Osteoblast (primary cell): ENCODE data around the gene GABBR2. TPM values are rescaled to one million over a fixed set of nuclear protein-coding genes. Genes with fewer than 3 reads are reported as not detected.

Experiments
- DNase-seq: peaks from one replicate; pipeline ENCODE4 v3.0.0; 2011; ENCODE audit warnings: low spot score, mixed read lengths; ENCODE audit not compliant: insufficient read length; ENCODE audit errors: missing footprints
- H2AFZ ChIP-seq: 2 replicates; pipeline ENCODE4 v1.6.0; 2011; ENCODE audit warnings: mild to moderate bottlenecking, low read length
- H3K27ac ChIP-seq: 2 replicates; pipeline ENCODE4 v1.5.1; 2011; ENCODE audit warnings: mild to moderate bottlenecking, low read depth, low read length, moderate library complexity
- H3K27me3 ChIP-seq: 2 replicates; pipeline ENCODE4 v1.6.0; 2012; ENCODE audit warnings: mild to moderate bottlenecking, control low read depth, inconsistent platforms, low read length, moderate library complexity; ENCODE audit not compliant: insufficient read depth
- H3K36me3 ChIP-seq: 2 replicates; pipeline ENCODE4 v1.5.1; 2011; ENCODE audit warnings: mild to moderate bottlenecking, low read length, control low read depth, moderate library complexity; ENCODE audit not compliant: insufficient read depth
- H3K4me1 ChIP-seq: 2 replicates; pipeline ENCODE4 v1.5.1; 2011; ENCODE audit warnings: mild to moderate bottlenecking, low read length, control low read depth, moderate library complexity; ENCODE audit not compliant: insufficient read depth
- H3K4me2 ChIP-seq: 2 replicates; pipeline ENCODE4 v1.6.0; 2011; ENCODE audit warnings: mild to moderate bottlenecking, low read length; ENCODE audit not compliant: insufficient read depth
- H3K4me3 ChIP-seq: fragments of 200-600 bp; sonication (generic); 3 replicates; pipeline ENCODE4 v1.5.1; 2012; ENCODE audit warnings: mild to moderate bottlenecking, low read length, inconsistent platforms; ENCODE audit not compliant: insufficient read depth
- H3K79me2 ChIP-seq: 2 replicates; pipeline ENCODE4 v1.6.0; 2012; ENCODE audit warnings: mild to moderate bottlenecking, low read length, control low read depth, inconsistent platforms; ENCODE audit not compliant: insufficient read depth
- H3K9me3 ChIP-seq: 2 replicates; pipeline ENCODE4 v1.5.1; 2011; ENCODE audit warnings: low read depth, low read length, control low read depth
- H4K20me1 ChIP-seq: 2 replicates; pipeline ENCODE4 v1.6.0; 2012; ENCODE audit warnings: mild to moderate bottlenecking, low read length, control low read depth; ENCODE audit not compliant: insufficient read depth
- total RNA-seq: library from RNA; depleted of rRNA; stranded (reverse); fragments of >200 nt; gene quantifications from 2 replicates; pipeline ENCODE4 v1.2.3, GENCODE V29; 2012
- TF ChIP-seq, protein P1 (sequence below): IDR thresholded peaks from 2 replicates; pipeline ENCODE4 v1.5.1; 2011; ENCODE audit warnings: mild to moderate bottlenecking, low read depth, low read length, moderate library complexity; ENCODE audit errors: extremely low read depth

The GABBR2 gene
- total RNA-seq, 1 donor: under 0.01 TPM

- TF ChIP-seq, protein P1, sequence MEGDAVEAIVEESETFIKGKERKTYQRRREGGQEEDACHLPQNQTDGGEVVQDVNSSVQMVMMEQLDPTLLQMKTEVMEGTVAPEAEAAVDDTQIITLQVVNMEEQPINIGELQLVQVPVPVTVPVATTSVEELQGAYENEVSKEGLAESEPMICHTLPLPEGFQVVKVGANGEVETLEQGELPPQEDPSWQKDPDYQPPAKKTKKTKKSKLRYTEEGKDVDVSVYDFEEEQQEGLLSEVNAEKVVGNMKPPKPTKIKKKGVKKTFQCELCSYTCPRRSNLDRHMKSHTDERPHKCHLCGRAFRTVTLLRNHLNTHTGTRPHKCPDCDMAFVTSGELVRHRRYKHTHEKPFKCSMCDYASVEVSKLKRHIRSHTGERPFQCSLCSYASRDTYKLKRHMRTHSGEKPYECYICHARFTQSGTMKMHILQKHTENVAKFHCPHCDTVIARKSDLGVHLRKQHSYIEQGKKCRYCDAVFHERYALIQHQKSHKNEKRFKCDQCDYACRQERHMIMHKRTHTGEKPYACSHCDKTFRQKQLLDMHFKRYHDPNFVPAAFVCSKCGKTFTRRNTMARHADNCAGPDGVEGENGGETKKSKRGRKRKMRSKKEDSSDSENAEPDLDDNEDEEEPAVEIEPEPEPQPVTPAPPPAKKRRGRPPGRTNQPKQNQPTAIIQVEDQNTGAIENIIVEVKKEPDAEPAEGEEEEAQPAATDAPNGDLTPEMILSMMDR: no peak
- Histone ChIP-seq H3K79me2 (no peaks in the 10 kb centered on the region), H3K36me3 (no peaks in the 10 kb centered on the region), H3K9me3 (peaks cover 2% of the 10 kb centered on the region), H3K4me3 (no peak overlapping the region), H3K27ac (peak overlapping the region; percentile 53), H2AFZ (no peak overlapping the region), H4K20me1 (no peaks in the 10 kb centered on the region), H3K27me3 (peaks cover 5% of the 10 kb centered on the region), H3K4me2 (no peak overlapping the region), H3K4me1 (peaks cover 11% of the 10 kb centered on the region)
- no peak for DNase-seq
Measured at GRCh38 chr9:98449871-98450270, 258.9 kb downstream of the GABBR2 start.

DNA sequence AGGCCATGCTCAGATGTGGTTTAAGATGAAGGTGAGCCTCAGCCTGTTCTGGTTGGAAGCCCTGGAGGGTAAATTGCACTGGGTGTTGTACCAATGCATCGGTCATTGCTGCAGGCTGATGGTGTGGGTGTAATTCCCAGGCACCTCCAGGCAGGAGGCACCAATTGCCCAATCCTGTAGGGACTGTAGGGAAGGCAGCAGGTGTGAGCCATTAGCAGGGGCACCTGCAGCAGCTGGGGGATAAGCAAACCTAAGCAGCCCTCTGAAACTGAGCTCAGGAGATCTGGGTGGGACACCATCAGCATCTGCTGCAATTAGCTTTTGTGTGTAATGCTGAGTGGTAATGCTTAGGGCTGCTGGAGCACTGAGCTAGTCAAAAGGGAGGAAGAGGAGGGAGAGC, 263.2 kb downstream of the GABBR2 start:
- TF ChIP-seq, protein P1: no peak
- H4K20me1 ChIP-seq: no peaks in the 10 kb centered on the region
- no peaks in the 10 kb centered on the region for H3K79me2 ChIP-seq
- DNase-seq: no peak
- no peak overlapping the region for H3K27ac ChIP-seq
- H3K4me2 ChIP-seq: no peak overlapping the region
- peaks cover 15% of the 10 kb centered on the region for H3K27me3 ChIP-seq
- H2AFZ ChIP-seq: no peak overlapping the region
- H3K4me3 ChIP-seq: no peak overlapping the region
- no peaks in the 10 kb centered on the region for H3K36me3 ChIP-seq
- peaks cover 2% of the 10 kb centered on the region for H3K9me3 ChIP-seq
- peaks cover 5% of the 10 kb centered on the region for H3K4me1 ChIP-seq

DNA sequence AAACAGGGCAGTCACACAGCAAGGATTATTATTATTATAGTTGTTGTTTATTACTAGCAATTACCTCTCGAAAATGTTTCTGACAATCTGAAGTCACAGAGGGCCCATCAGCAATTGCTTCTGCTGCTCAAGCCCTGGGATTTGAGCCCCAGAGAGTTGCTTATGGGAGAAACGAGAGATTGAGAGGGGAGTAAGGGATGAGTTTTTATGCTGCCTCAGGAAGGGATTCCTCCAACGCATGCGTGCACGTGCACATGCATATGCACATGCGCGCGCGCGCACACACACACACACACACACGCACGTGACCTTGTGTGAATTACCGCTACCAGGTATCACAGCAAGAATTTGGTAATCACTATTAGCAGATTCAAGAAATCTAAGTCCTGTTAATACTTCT, 264.1 kb downstream of the GABBR2 start:
- no peaks in the 10 kb centered on the region for H4K20me1 ChIP-seq

DNA sequence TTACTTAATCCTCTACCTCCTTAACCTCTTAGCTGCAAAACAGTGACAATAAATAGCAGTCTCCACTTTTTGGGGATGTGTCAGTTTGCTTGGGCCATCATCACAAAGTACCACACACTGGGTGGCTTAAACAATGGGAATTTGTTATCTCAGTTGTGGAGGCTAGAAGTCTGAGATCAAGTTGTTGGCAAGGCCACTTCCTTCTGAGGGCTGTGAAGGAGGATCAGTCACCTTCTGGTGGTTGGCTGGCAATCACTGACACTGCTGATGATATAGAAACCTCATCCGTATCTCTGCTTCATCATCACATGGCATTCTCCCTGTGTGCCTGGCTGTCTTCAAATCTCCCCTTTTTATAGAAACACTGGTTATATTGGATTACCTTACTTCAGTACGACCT, 266.2 kb downstream of the GABBR2 start:
- no peak for DNase-seq
- Histone ChIP-seq H3K4me2 (no peak overlapping the region), H3K27ac (no peak overlapping the region), H3K79me2 (no peaks in the 10 kb centered on the region), H3K4me1 (peaks cover 9% of the 10 kb centered on the region), H3K27me3 (peaks cover 20% of the 10 kb centered on the region), H4K20me1 (no peaks in the 10 kb centered on the region), H3K9me3 (no peaks in the 10 kb centered on the region), H3K36me3 (no peaks in the 10 kb centered on the region), H3K4me3 (no peak overlapping the region), H2AFZ (no peak overlapping the region)
- TF ChIP-seq, protein P1: no peak

More for the DNA sequence above, 264.1 kb downstream of the GABBR2 start:
- TF ChIP-seq, protein P1: no peak
- Histone ChIP-seq H3K36me3 (no peaks in the 10 kb centered on the region), H3K4me2 (no peak overlapping the region), H2AFZ (no peak overlapping the region), H3K9me3 (no peaks in the 10 kb centered on the region), H3K4me3 (no peak overlapping the region), H3K27me3 (peaks cover 20% of the 10 kb centered on the region), H3K79me2 (no peaks in the 10 kb centered on the region), H3K4me1 (no peaks in the 10 kb centered on the region), H3K27ac (no peak overlapping the region)
- DNase-seq: no peak
